HG03460 (cell line): ENCODE data around the gene FAHD1.

Experiments used
- ATAC-seq: cut with Tn5 transposase; IDR thresholded peaks from one replicate; pipeline ENCODE4 v1.9.1; 2021; ENCODE audit not compliant: unreplicated experiment

FAHD1 gene

DNA sequence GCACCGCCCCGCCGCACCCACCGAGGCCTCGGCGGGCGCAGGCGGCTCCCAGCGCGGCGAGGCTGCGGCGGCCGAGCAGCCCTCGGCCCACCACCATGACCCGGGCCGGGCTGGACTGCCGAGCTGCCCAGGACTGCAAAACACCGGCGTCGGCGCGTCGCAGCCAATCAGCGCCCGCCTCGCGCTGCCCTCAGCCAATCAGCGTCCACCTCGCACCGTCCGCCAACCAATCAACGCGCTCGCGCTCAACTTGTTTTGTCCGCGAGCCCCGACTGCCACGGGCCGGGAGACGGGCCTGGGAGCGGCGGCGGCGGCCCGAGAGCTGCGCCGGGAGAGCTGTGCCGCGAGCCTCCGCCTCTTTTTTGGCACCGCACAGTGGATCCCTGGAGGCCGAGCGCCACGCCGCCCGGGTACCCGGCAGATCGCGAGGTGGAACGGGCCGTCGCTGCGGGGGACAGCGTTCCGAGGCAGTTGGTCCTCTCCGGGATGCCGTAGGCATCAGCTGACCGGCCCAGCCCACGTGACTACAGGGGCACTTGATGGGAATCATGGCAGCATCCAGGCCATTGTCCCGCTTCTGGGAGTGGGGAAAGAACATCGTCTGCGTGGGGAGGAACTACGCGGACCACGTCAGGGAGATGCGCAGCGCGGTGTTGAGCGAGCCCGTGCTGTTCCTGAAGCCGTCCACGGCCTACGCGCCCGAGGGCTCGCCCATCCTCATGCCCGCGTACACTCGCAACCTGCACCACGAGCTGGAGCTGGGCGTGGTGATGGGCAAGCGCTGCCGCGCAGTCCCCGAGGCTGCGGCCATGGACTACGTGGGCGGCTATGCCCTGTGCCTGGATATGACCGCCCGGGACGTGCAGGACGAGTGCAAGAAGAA, at the start of gene FAHD1, which contains the start of gene HAGH:
TSS of gene FAHD1 (plus strand) at position 516 of the 883 bp plus-strand sequence. CDS start at position 549, 33 bp downstream.
TSS of gene HAGH (minus strand) at position 135 of the 883 bp plus-strand sequence. CDS start at position 97, 38 bp downstream.
- peak; percentile 79 for ATAC-seq

DNA sequence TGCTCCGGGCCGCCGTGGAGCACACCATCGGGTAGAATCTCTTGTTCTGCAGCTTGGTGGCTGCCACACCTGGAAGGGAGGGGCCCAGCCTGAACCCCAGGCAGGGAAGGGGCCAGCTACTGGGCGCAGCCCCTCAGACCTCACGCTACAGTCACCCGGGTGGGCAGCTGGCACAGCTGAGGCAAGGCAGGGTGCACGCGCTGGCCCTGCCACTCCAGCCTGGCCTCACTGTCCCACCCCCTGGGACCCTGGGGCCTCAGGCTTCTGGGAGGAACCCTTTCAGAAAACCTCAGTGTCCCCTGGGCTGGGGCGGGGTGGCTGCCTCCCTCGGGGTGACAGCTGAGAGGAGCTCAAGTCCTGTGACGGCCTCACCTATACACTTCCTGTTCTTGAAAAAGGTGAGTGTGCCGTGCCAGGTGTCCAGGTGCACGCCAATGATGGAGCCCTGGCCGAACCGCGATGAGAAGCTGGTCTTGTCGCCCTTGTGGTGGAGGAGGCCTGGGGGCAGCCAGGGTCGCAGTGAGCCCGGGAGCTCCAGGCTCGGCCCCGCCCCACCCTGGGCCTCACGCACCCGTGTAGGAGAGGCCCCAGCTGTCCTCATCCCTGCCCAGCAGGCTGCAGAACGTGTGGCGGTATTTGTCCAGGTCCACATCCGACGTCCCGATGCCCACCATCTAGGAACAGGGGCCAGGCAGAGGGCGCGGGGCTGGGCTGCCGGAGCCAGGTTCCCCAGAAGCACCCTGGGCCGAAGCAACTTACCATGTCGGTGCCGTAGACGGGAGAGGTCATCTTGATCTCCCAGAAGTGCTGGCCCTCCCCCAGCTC, 49.4 kb upstream of the FAHD1 start:
- ATAC-seq: no peak

- no peak for ATAC-seq
These were observed 48.5 kb upstream of the FAHD1 start for GRCh38 chr16:1778200-1779179.

GRCh38 chr16:1779234-1779701, 47.7 kb upstream of the FAHD1 start:
- ATAC-seq: no peak

- no peak for ATAC-seq
These were observed 47.0 kb upstream of the FAHD1 start for GRCh38 chr16:1779741-1780676.

DNA sequence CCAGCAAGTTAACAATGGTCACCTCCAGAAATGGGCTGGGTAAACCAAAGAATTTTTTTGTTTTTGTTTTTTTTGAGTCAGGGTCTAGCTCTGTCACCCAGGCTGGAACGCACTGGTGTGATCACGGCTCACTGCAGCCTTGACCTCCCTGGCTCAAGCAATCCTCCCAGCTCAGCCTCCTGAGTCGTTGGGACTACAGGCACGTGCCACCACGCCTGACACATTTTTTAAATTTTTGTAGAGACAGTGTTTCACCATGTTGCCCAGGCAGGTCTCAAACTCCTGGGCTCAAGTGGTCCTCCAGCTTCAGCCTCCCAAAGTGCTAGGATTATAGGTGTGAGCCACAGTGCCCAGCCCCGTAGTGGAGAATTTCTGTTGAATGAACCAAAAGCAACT, 46.3 kb upstream of the FAHD1 start:
- no peak for ATAC-seq

- no peak for ATAC-seq
These were observed 45.8 kb upstream of the FAHD1 start for GRCh38 chr16:1781254-1781653.

GRCh38 chr16:1781758-1782407, 45.1 kb upstream of the FAHD1 start:
- peak; percentile 0 for ATAC-seq

DNA sequence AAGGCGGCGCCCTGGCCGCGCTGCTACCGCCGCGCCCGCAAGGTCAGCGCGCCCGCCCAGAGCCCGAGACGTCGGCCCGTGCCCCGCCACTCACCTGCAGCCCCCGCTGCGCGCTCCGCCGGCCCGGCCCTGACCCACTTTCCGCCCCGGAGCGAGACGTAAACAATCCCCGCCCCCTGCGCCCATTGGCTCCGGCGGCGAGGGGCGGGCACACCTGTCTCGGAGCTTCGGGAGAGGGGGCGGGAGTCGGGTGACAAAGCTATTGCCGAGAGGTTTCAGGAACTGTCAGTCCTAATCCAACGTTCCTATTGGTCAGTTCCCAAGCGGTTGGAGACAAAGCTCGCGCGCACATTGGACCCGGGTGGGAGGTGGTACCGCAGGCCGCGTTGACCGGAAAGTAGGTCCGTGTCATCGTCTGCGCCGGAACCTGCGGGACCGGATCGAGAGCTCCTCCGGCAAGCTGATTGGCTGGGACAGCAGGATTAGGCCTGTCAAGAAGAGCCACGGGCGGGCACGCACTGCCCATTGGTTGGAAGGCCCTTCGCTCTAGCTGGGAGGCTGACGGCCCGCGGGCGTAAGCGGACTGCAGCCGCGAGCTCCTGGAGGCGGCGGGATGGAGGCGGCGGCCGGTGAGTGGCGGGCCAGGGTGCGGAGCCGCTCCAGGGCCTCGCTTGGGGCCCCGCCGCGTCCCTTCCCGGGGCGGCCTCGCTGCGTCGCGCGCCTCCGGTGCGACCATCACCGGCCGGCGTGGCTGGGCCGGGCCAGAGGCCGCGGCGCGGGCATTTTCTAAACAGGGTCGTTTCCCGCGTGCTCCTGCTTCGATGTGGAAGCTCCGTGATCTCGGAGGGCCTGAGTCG, 44.4 kb upstream of the FAHD1 start, which contains the start of the genes NUBP2 and SPSB3:
TSS of gene NUBP2 (plus strand) at position 553 of the 857 bp plus-strand sequence. CDS start at position 614, 61 bp downstream.
TSS of gene SPSB3 (minus strand) at position 164 of the 857 bp plus-strand sequence. CDS start 1,088 bp downstream, outside the sequence.
- ATAC-seq: peak; percentile 85

DNA sequence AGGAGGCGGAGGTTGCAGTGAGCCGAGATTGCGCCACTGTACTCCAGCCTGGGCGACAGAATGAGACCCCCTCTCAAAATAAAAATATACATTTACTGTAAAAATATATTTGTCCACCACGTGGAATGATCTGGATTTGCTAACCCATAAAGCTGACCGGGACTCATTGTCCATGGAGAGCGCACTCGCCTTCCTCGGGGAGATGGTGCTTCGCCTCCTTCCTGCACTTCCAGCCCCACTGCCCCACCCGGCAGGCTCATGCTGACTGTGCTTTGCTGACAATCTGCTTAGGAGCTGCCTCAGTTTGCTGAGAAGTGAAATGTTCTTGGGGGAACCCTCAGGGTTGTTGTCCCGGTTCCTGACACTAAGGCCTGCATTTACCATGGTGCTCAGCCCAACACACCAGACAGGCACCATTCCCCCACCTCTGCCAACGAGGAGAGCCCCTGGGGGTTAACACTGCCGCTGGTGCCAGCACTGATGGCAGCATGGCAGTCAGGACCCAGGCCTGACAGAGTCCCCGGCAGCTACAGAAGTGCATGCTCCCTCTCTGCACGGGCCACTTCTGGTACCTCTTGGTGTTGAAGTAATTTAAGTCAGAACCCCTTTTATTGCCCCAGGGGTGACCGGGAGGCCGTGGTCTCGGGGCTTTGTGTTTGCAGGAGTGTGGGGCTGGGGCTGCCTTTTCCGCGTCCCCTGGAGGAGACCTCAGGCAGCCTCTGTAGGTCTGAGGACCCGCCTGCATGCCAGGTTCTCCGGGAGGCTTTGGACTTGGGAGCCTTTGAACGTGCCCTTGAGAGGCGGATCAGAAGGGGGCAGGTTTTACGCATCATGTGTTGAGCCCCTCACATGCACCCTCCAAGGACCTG, 41.8 kb upstream of the FAHD1 start:
- no peak for ATAC-seq

GRCh38 chr16:1785846-1786170, 41.2 kb upstream of the FAHD1 start:
- no peak for ATAC-seq

DNA sequence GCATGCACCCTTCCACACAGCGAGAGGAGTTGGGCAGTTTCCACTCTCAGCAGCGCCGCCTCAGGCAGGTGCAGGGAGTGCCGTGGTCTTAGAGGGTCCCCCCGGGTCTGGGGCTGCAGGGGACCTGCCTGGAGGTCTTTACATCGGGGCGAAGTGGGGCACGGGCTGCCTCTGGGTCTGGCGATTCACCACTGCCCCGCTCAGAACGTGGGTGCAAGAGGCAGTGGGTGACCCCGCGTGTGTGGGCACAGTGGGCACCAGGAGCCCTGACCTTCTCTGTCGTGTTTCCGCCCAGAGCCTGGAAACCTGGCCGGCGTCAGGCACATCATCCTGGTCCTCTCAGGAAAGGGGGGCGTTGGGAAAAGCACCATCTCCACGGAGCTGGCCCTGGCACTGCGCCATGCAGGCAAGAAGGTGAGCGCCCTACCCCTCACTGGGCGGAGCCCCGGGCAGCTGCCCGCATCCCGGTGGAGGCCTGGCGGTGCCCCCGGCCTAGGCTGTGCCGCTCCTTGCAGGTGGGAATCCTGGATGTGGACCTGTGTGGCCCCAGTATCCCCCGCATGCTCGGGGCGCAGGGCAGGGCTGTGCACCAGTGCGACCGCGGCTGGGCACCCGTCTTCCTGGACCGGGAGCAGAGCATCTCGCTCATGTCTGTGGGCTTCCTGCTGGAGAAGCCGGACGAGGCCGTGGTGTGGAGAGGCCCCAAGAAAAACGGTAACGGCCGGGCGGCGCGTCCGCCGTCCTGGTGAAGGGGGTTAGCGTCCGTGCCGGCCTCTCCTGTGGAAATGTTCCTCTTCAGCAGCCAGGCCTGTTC, 40.6 kb upstream of the FAHD1 start:
- ATAC-seq: no peak

DNA sequence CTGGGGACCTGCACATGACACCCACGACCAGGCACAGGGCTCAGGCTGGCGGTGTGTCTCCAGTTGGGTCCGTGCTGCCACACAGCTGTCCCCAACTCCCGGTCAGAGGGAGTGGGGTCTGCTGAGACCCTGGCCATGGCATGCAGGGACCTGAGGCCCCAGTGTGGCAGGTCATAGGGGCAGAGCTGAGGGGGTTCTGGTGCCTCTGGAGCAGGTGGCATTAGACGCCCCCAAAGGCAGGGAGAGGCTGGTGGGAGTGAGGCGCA, 40.0 kb upstream of the FAHD1 start:
- no peak for ATAC-seq

DNA sequence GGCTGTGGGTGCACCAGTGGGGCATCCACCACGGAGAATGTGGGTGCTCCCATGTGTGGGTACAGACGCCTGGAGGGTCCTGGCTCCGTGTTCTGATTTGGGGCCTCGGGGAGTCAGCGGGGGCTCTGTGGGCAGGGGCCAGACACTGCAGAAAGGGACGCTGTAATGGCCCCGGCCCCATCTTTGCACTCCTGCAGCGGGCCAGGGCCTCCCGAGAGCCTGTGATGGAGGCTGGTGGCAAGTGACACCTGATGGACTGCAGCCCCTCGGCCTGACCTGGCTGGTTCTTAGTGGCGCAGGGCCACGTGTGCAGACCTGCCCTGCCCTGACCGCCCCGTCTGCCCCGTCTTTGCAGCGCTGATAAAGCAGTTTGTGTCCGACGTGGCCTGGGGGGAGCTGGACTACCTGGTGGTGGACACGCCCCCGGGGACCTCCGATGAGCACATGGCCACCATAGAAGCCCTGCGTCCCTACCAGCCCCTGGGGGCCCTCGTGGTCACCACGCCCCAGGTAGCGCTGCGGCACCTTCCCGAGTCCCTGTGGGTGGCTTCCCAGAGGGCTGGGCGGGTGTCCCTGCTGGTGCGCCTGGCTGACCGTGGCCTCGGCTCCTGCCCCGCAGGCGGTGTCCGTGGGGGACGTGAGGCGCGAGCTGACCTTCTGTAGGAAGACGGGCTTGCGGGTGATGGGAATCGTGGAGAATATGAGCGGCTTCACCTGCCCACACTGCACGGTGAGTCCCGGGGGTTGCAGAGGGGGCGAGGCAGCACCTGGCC, 39.5 kb upstream of the FAHD1 start:
- no peak for ATAC-seq

DNA sequence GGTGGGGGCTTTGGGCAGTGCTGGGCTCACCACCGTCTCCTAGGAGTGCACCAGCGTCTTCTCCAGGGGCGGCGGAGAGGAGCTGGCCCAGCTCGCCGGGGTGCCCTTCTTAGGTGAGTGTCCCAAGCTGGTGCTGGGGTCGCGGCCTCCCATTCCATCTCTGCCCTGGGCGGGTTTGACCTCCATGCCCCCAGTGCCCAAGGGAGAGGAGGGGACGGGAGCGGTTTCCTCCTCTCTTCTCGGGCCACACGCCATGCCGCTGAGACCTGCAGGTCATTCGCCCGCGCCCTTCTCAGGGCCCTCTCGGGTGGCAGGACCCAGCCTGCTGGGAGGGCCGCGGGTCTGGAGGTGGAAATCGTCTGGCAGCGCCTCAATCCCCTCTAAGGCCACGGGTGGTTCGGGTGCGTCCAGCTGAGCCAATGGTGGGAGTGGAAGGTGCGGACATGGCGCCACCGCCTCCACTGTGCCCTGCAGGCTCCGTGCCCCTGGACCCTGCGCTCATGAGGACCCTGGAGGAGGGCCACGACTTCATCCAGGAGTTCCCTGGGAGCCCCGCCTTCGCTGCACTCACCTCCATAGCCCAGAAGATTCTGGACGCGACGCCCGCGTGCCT, 38.8 kb upstream of the FAHD1 start:
- ATAC-seq: no peak
